Astrocyte (in vitro differentiated cells and primary cell): ENCODE data around the gene NTN1.

Experiments used
- CTCF ChIP-seq: IDR thresholded peaks from 2 replicates; pipeline ENCODE4 v1.5.1; 2011; ENCODE audit warnings: low read depth, mild to moderate bottlenecking, inconsistent platforms, low read length, moderate library complexity; ENCODE audit not compliant: insufficient read depth
- EZH2 ChIP-seq: IDR thresholded peaks from 2 replicates; pipeline ENCODE4 v1.6.1; 2012; ENCODE audit warnings: mild to moderate bottlenecking, low read length, inconsistent platforms; ENCODE audit not compliant: insufficient read depth

GRCh38 chr17:9229826-9230201 lies 208.5 kb downstream of the NTN1 start:
- no peak for TF ChIP-seq CTCF
- no peak for TF ChIP-seq EZH2
